ENCODE data around the gene KCNQ1. TPM values are rescaled to one million over a fixed set of nuclear protein-coding genes. Genes with fewer than 3 reads are reported as not detected.

Gene KCNQ1
- total RNA-seq, 1 experiment from 2014 or later = 2.3 TPM

DNA sequence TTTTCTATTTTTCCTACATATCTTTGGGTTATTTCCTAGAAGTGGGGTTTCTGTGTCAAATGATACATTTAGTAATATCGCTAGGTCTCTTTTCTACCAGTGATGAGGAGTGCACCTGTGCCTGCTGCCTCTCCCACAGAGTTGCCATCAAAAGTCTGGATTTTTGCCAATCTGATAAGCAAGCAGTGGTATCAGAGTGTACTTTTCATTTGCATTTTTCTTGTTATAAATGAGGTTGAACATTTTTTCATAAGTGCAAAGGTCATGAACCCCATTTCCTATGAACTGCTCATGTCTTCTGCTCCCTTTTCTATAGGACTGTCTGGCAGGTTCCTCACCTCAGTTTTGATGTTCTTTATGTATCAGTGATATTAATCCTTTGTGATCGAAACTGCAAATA lies 2.2 kb upstream of the KCNQ1 start:
- Mint-ChIP-seq H3K4me3 (no peak overlapping the region), H3K36me3 (ENCODE audit: insufficient read depth in 1 of 3, low read depth in 3 of 3) (no peaks in the 10 kb centered on the region), H3K27ac (no peak overlapping the region), H3K4me1 (peaks cover 0 to 3% of the 10 kb centered on the region in 2 experiments; a peak in 2 of 4 replicates), H3K9me3 (peaks cover 3 to 10% of the 10 kb centered on the region in 2 experiments; a peak in 3 of 5 replicates), H3K27me3 (ENCODE audit: low read depth) (peaks cover 88% of the 10 kb centered on the region)
- H2BK120ac ChIP-seq (ENCODE audit: low read depth, low read length, poor library complexity, severe bottlenecking) = no peak overlapping the region
- no peak overlapping the region for H2AFZ ChIP-seq (ENCODE audit: low read length)
- no peak overlapping the region for H3K56ac ChIP-seq (ENCODE audit: insufficient read length, low read depth, low read length)
- no peak overlapping the region for H4K91ac ChIP-seq (ENCODE audit: insufficient read length, low read depth, low read length)
- no peaks in the 10 kb centered on the region for H3K79me1 ChIP-seq (ENCODE audit: insufficient read depth, low read depth, low read length, poor library complexity, severe bottlenecking)
- H4K20me1 ChIP-seq (ENCODE audit: control insufficient read depth, insufficient read depth, insufficient read length) = no peaks in the 10 kb centered on the region
- no peak overlapping the region for H2AK5ac ChIP-seq (ENCODE audit: insufficient read length, low read length)
- H3K9ac ChIP-seq (ENCODE audit: extremely low read depth, insufficient read length, low read length) = no peak overlapping the region
- no peak overlapping the region for H3K18ac ChIP-seq (ENCODE audit: insufficient read length, low read depth, low read length)
- H4K8ac ChIP-seq (replicated peaks; ENCODE audit: insufficient read length, low read depth, low read length) = no peak overlapping the region
- H2BK12ac ChIP-seq (ENCODE audit: insufficient read length, low read depth, low read length) = no peak overlapping the region
- no peak overlapping the region for H3K4ac ChIP-seq (ENCODE audit: low read depth, low read length)
- no peak overlapping the region for H3K27ac ChIP-seq (ENCODE audit: insufficient read length, low read depth, low read length)
- no peak overlapping the region for H2BK5ac ChIP-seq (ENCODE audit: insufficient read length, low read length)
- H3K4me2 ChIP-seq (ENCODE audit: insufficient read depth, insufficient read length, low read length) = no peak overlapping the region
- H3K23ac ChIP-seq (ENCODE audit: insufficient read length, low read depth, low read length) = no peak overlapping the region
- H4K5ac ChIP-seq (ENCODE audit: insufficient read length, low read depth, low read length) = no peak overlapping the region
- H3K27me3 ChIP-seq (ENCODE audit: insufficient read depth, low read length) = peaks cover 24% of the 10 kb centered on the region; the same call in 1 of the 2 replicates
- no peak for DNase-seq
- no peak overlapping the region for H3K14ac ChIP-seq (ENCODE audit: insufficient read depth, low read length)
- H3K79me2 ChIP-seq (ENCODE audit: insufficient read depth, low read length) = no peaks in the 10 kb centered on the region
- no peaks in the 10 kb centered on the region for H3K4me1 ChIP-seq (ENCODE audit: insufficient read depth, low read length)
- H2BK20ac ChIP-seq (ENCODE audit: low read depth, low read length, poor library complexity, severe bottlenecking) = no peak overlapping the region
- peaks cover 4% of the 10 kb centered on the region for H3K23me2 ChIP-seq (ENCODE audit: insufficient read length, low read depth, low read length, poor library complexity, severe bottlenecking)
- H3K9me3 ChIP-seq (ENCODE audit: control insufficient read depth, low read depth, low read length) = no peaks in the 10 kb centered on the region
- H3T11ph ChIP-seq (ENCODE audit: low read length) = no peak overlapping the region
- no peak overlapping the region for H2BK15ac ChIP-seq (ENCODE audit: low read depth, low read length)
- WGBS (ENCODE audit: extremely low coverage, insufficient read length, low lambda C conversion rate) = no CpG with 5 or more reads among the region's 2 CpGs
- TF ChIP-seq CTCF (conservative IDR thresholded peaks at IDR 0.05) = no peak

Data from H9 (cell line).